Astrocyte (in vitro differentiated cells and primary cell): ENCODE results near the gene PNPLA2. TPM values are rescaled to one million over a fixed set of nuclear protein-coding genes. Genes with fewer than 3 reads are reported as not detected.
A peak's percentile ranks its signal among the peaks of the same experiment; 100 is the strongest.

Experiments used
- DNase-seq: peaks from one replicate; pipeline ENCODE4 v3.0.0-alpha.2; 2010; ENCODE audit warnings: low read depth
- FAIRE-seq: peaks from 2 replicates; lab custom pipeline; 2011; peaks lifted over from hg19 to GRCh38; lab: Jason Lieb, UNC
- H2AFZ ChIP-seq: 2 replicates; pipeline ENCODE4 v1.6.0; 2012; ENCODE audit warnings: low read depth, low read length, inconsistent platforms
- H3K27ac ChIP-seq: 2 replicates; pipeline ENCODE4 v1.5.1; 2011; ENCODE audit warnings: low read depth, low read length, inconsistent platforms
- H3K27me3 ChIP-seq: 2 replicates; pipeline ENCODE4 v1.6.0; 2011; ENCODE audit warnings: low read length, inconsistent platforms; ENCODE audit not compliant: insufficient read depth
- H3K36me3 ChIP-seq: 2 replicates; pipeline ENCODE4 v1.5.1; 2011; ENCODE audit warnings: low read length, inconsistent platforms; ENCODE audit not compliant: insufficient read depth
- H3K4me1 ChIP-seq: 2 replicates; pipeline ENCODE4 v1.5.1; 2011; ENCODE audit warnings: low read length, inconsistent platforms; ENCODE audit not compliant: insufficient read depth
- H3K4me2 ChIP-seq: 2 replicates; pipeline ENCODE4 v1.6.0; 2012; ENCODE audit warnings: low read length, inconsistent platforms
- H3K4me3 ChIP-seq: 2 replicates; pipeline ENCODE4 v1.5.1; 2011; ENCODE audit warnings: low read depth, mild to moderate bottlenecking, low read length, inconsistent platforms; ENCODE audit not compliant: insufficient read depth
- H3K79me2 ChIP-seq: 2 replicates; pipeline ENCODE4 v1.6.0; 2012; ENCODE audit warnings: mild to moderate bottlenecking, low read length, inconsistent platforms; ENCODE audit not compliant: insufficient read depth
- H3K9ac ChIP-seq: 2 replicates; pipeline ENCODE4 v1.6.0; 2012; ENCODE audit warnings: mild to moderate bottlenecking, low read length, inconsistent platforms
- H3K9me3 ChIP-seq: 2 replicates; pipeline ENCODE4 v1.5.1; 2012; ENCODE audit warnings: low read depth, mild to moderate bottlenecking, low read length, inconsistent platforms; ENCODE audit not compliant: insufficient read depth
- H4K20me1 ChIP-seq: 2 replicates; pipeline ENCODE4 v1.6.0; 2012; ENCODE audit warnings: low read length, inconsistent platforms; ENCODE audit not compliant: insufficient read depth
- H3K27ac Mint-ChIP-seq: one replicate; pipeline ENCODE4 v1.8.0; 2021; ENCODE audit warnings: mild to moderate bottlenecking, mixed read lengths; ENCODE audit not compliant: unreplicated experiment
- H3K27me3 Mint-ChIP-seq: one replicate; pipeline ENCODE4 v1.8.0; 2021; ENCODE audit warnings: low read depth, mixed read lengths; ENCODE audit not compliant: unreplicated experiment
- H3K36me3 Mint-ChIP-seq: one replicate; pipeline ENCODE4 v1.8.0; 2021; ENCODE audit warnings: low read depth, mixed read lengths; ENCODE audit not compliant: unreplicated experiment
- H3K4me1 Mint-ChIP-seq: one replicate; pipeline ENCODE4 v1.8.0; 2021; ENCODE audit warnings: low read depth, mixed read lengths; ENCODE audit not compliant: unreplicated experiment
- H3K4me3 Mint-ChIP-seq: one replicate; pipeline ENCODE4 v1.8.0; 2021; ENCODE audit warnings: mild to moderate bottlenecking, moderate library complexity, mixed read lengths; ENCODE audit not compliant: unreplicated experiment
- H3K9me3 Mint-ChIP-seq: one replicate; pipeline ENCODE4 v1.8.0; 2021; ENCODE audit warnings: mild to moderate bottlenecking, mixed read lengths; ENCODE audit not compliant: unreplicated experiment
- CTCF ChIP-seq: IDR thresholded peaks from 2 replicates; pipeline ENCODE4 v1.5.1; 2011; ENCODE audit warnings: low read depth, mild to moderate bottlenecking, inconsistent platforms, low read length, moderate library complexity; ENCODE audit not compliant: insufficient read depth
- EZH2 ChIP-seq: IDR thresholded peaks from 2 replicates; pipeline ENCODE4 v1.6.1; 2012; ENCODE audit warnings: mild to moderate bottlenecking, low read length, inconsistent platforms; ENCODE audit not compliant: insufficient read depth
- total RNA-seq: library from RNA; stranded (reverse); gene quantifications from 2 replicates; pipeline ENCODE4 v1.2.1, GENCODE V29; 2021

Gene PNPLA2
- total RNA-seq, 1 donor from 2014 or later: 46.8 TPM

GRCh38 chr11:819129-819931 lies 616 bp downstream of the PNPLA2 start:
- Histone ChIP-seq H3K4me3 (peak overlapping the region; percentile 76), H3K27me3 (no peaks in the 10 kb centered on the region), H3K36me3 (no peaks in the 10 kb centered on the region), H3K27ac (peak overlapping the region; percentile 83), H2AFZ (peak overlapping the region; percentile 73), H3K4me1 (peaks cover 24% of the 10 kb centered on the region), H4K20me1 (peaks cover 29% of the 10 kb centered on the region), H3K79me2 (peaks cover 27% of the 10 kb centered on the region), H3K4me2 (peak overlapping the region; percentile 98), H3K9ac (peak overlapping the region; percentile 89), H3K9me3 (no peaks in the 10 kb centered on the region)
- Mint-ChIP-seq H3K4me3 (peak overlapping the region; percentile 87), H3K27me3 (no peaks in the 10 kb centered on the region), H3K9me3 (no peaks in the 10 kb centered on the region), H3K36me3 (peaks cover 1% of the 10 kb centered on the region), H3K4me1 (peaks cover 5% of the 10 kb centered on the region), H3K27ac (no peak overlapping the region)
- peak; percentile 47 for DNase-seq
- TF ChIP-seq CTCF (no peak), EZH2 (no peak)
- FAIRE-seq: no peak

GRCh38 chr11:819943-820649 lies 1.4 kb downstream of the PNPLA2 start:
- Histone ChIP-seq H3K9ac (peak overlapping the region; percentile 89), H3K36me3 (no peaks in the 10 kb centered on the region), H3K27ac (peak overlapping the region; percentile 83), H4K20me1 (peaks cover 35% of the 10 kb centered on the region), H3K4me1 (peaks cover 24% of the 10 kb centered on the region), H3K79me2 (peaks cover 27% of the 10 kb centered on the region), H2AFZ (peak overlapping the region; percentile 71), H3K27me3 (no peaks in the 10 kb centered on the region), H3K4me3 (peak overlapping the region; percentile 76), H3K4me2 (peak overlapping the region; percentile 98), H3K9me3 (no peaks in the 10 kb centered on the region)
- Mint-ChIP-seq H3K4me3 (peak overlapping the region; percentile 87), H3K27ac (peak overlapping the region; percentile 62), H3K27me3 (peaks cover 1% of the 10 kb centered on the region), H3K36me3 (peaks cover 3% of the 10 kb centered on the region), H3K9me3 (no peaks in the 10 kb centered on the region), H3K4me1 (peaks cover 5% of the 10 kb centered on the region)
- TF ChIP-seq EZH2: no peak
- TF ChIP-seq CTCF: no peak
- FAIRE-seq (no peak), DNase-seq (peak; percentile 51)
